Calu3 (cell line): ENCODE results near the gene APEX2. TPM values are rescaled to one million over a fixed set of nuclear protein-coding genes. Genes with fewer than 3 reads are reported as not detected.

Experiments used
- BruUV-seq: library from RNA; stranded (reverse); fragments of 400-500 nt; replicated peaks from 2 replicates; lab custom pipeline; 2021; lab: Mats Ljungman, UMichigan
- CTCF ChIA-PET: fragments of 300-600 bp; sonication (Branson Sonifier 250); formaldehyde crosslinking; loops from one replicate; lab custom pipeline; 2022; ENCODE audit warnings: antibody characterized with exemption; lab: Charles Lee
- DNase-seq: peaks from one replicate; pipeline ENCODE4 v3.0.0; 2022
- H3K27ac Mint-ChIP-seq: one replicate; pipeline ENCODE4 v1.8.0; 2022; ENCODE audit warnings: mixed read lengths; ENCODE audit not compliant: unreplicated experiment
- H3K27me3 Mint-ChIP-seq: one replicate; pipeline ENCODE4 v1.8.0; 2022; ENCODE audit warnings: mixed read lengths; ENCODE audit not compliant: unreplicated experiment
- H3K36me3 Mint-ChIP-seq: one replicate; pipeline ENCODE4 v1.8.0; 2022; ENCODE audit warnings: mild to moderate bottlenecking, moderate library complexity, mixed read lengths; ENCODE audit not compliant: insufficient read depth, unreplicated experiment
- H3K4me1 Mint-ChIP-seq: one replicate; pipeline ENCODE4 v1.8.0; 2022; ENCODE audit warnings: mild to moderate bottlenecking, low read depth, mixed read lengths; ENCODE audit not compliant: unreplicated experiment
- H3K4me3 Mint-ChIP-seq: one replicate; pipeline ENCODE4 v1.8.0; 2022; ENCODE audit warnings: mild to moderate bottlenecking, low read depth, moderate library complexity, mixed read lengths; ENCODE audit not compliant: unreplicated experiment
- H3K9me3 Mint-ChIP-seq: one replicate; pipeline ENCODE4 v1.8.0; 2022; ENCODE audit warnings: low read depth, mixed read lengths; ENCODE audit not compliant: unreplicated experiment
- intact Hi-C: fragments of 100-400 bp; cut with micrococcal nuclease; formaldehyde crosslinking; loops from one replicate; pipeline ENCODE4 v1.10.0; 2022; ENCODE audit not compliant: unreplicated experiment
- total RNA-seq: library from RNA; stranded (reverse); gene quantifications from 2 replicates; pipeline ENCODE4 v1.2.3, GENCODE V29; 2022
- TF ChIP-seq, protein P1 (sequence below): fragments of 200-600 bp; IDR thresholded peaks from one replicate; pipeline ENCODE4 v1.8.0; 2022; ENCODE audit warnings: antibody characterized with exemption; ENCODE audit not compliant: unreplicated experiment

APEX2 gene
- total RNA-seq, 1 experiment from 2014 or later = 32.4 TPM

DNA sequence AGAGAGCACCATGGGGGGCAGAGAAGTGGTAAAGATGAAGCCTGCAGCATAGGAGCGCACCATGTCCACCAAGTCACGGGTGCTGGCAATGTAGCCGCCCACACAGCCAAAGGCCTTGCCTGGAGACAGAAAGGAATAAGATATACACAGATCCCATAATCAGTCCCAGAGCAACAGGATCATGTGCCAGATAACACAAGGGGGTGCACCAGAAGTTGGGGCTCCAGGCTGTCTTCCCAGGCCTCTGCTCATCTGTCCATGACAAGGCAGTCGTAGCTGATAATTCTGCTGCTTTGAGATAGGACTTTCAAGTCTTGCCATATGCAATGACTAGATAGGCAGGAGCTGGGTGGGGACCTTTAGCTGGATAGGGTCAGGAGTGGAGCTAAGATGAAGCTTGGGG is 14.7 kb downstream of the APEX2 start:
- no TSS peak for BruUV-seq
- Mint-ChIP-seq H3K36me3 (no peaks in the 10 kb centered on the region), H3K4me1 (no peaks in the 10 kb centered on the region), H3K4me3 (no peak overlapping the region), H3K9me3 (no peaks in the 10 kb centered on the region), H3K27me3 (no peaks in the 10 kb centered on the region), H3K27ac (no peak overlapping the region)
- CTCF ChIA-PET = no interaction called here
- intact Hi-C loops = no loop called here
- TF ChIP-seq, protein P1, sequence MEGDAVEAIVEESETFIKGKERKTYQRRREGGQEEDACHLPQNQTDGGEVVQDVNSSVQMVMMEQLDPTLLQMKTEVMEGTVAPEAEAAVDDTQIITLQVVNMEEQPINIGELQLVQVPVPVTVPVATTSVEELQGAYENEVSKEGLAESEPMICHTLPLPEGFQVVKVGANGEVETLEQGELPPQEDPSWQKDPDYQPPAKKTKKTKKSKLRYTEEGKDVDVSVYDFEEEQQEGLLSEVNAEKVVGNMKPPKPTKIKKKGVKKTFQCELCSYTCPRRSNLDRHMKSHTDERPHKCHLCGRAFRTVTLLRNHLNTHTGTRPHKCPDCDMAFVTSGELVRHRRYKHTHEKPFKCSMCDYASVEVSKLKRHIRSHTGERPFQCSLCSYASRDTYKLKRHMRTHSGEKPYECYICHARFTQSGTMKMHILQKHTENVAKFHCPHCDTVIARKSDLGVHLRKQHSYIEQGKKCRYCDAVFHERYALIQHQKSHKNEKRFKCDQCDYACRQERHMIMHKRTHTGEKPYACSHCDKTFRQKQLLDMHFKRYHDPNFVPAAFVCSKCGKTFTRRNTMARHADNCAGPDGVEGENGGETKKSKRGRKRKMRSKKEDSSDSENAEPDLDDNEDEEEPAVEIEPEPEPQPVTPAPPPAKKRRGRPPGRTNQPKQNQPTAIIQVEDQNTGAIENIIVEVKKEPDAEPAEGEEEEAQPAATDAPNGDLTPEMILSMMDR = no peak
- no peak for DNase-seq

DNA sequence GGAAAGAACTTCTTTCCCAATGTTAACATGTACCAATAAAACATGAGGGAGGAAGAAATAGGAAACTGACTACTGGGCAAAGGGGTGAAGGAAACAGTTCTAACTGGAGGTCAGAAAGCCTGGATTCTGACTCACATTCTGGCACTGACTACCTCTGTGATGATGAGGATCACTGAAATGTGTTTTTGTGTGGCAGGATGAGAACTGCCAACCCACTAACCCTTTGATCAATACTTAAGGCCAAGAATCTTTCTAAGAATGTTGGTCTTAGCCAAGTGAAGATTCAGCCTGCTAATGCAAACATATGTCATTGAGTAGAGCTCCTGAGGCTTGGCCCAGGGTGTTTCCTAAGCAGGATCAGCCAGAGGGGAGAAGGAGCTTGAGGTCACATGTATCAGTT is 26.0 kb downstream of the APEX2 start:
- no peaks in the 10 kb centered on the region for H3K27me3 Mint-ChIP-seq
- no TSS peak for BruUV-seq

DNA sequence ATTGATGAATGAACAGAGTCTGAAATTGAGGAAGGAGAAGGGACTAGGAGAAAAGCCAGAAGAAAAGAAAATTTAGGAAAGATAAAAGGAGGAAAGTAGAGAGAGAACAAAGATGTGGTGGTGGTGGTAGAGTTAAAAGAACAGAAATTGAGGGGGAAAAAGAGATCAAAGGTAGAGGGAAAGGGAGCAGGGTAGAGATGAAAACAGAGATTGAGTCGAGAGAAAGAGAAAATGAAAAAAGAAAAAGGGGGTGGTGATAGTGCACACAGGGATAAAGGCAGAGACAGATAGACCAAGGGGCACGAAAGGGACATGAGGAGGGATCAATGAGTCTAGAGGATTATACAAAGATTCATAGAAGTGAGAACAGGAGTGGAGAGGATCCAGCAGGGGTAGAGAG is 26.7 kb downstream of the APEX2 start:
- H3K9me3 Mint-ChIP-seq = no peaks in the 10 kb centered on the region
- H3K36me3 Mint-ChIP-seq = no peaks in the 10 kb centered on the region
- H3K4me3 Mint-ChIP-seq = no peak overlapping the region
- CTCF ChIA-PET = no interaction called here
- intact Hi-C loops = no loop called here
- DNase-seq = no peak
- peaks cover 21% of the 10 kb centered on the region for H3K4me1 Mint-ChIP-seq
- BruUV-seq = no TSS peak
- TF ChIP-seq, protein P1 = no peak
- H3K27ac Mint-ChIP-seq = no peak overlapping the region
- no peaks in the 10 kb centered on the region for H3K27me3 Mint-ChIP-seq

More for the DNA sequence above, 26.0 kb downstream of the APEX2 start:
- CTCF ChIA-PET = no interaction called here
- H3K27ac Mint-ChIP-seq = no peak overlapping the region
- H3K36me3 Mint-ChIP-seq = no peaks in the 10 kb centered on the region
- intact Hi-C loops = no loop called here
- H3K9me3 Mint-ChIP-seq = no peaks in the 10 kb centered on the region
- peaks cover 21% of the 10 kb centered on the region for H3K4me1 Mint-ChIP-seq
- TF ChIP-seq, protein P1 = no peak
- no peak for DNase-seq
- H3K4me3 Mint-ChIP-seq = no peak overlapping the region

DNA sequence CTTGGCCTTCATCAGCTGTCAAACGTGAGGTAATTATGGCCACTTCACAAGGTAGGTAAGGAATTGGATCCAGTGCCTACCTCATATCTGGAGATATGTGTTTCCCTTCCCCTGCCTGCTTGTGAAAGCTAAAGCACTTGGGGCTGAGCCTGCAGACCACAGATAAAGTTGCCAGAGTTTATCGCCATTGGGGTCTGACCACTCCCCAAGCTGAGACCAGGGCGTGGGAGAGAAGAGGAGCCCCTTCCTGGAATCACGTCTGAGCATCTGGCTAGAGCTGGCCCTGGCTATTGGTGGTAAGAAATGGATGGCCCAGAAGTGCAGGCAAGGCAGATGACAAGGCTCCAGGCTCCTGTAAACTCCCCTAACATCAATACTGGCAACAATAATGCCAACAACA is 27.9 kb downstream of the APEX2 start:
- BruUV-seq = no TSS peak
- H3K36me3 Mint-ChIP-seq = peaks cover 2% of the 10 kb centered on the region
- no peak overlapping the region for H3K4me3 Mint-ChIP-seq
- no peak for DNase-seq
- no peak overlapping the region for H3K27ac Mint-ChIP-seq
- TF ChIP-seq, protein P1 = no peak
- CTCF ChIA-PET = no interaction called here
- peaks cover 27% of the 10 kb centered on the region for H3K4me1 Mint-ChIP-seq
- no peaks in the 10 kb centered on the region for H3K9me3 Mint-ChIP-seq
- intact Hi-C loops = no loop called here
- H3K27me3 Mint-ChIP-seq = no peaks in the 10 kb centered on the region

DNA sequence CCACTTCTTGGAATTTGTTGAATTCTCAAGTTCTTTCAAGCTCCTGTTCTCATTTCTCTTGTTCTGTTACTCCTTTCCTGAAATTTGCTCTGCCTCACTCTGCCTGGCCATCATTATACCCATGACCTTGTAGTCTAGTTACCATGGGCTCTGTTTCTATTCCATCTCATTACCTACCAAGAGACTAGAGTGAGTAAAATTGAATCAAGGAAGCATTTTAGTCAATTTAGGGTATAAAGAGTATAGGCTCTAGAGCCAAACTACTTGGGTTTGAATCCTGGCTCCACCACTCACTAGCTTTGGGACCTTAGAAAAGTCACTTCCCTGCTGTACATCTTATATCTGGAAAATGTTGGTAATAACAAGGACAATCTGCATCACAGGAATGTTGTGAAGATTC is 28.4 kb downstream of the APEX2 start:
- BruUV-seq = no TSS peak

More for the DNA sequence above, 28.4 kb downstream of the APEX2 start:
- no peaks in the 10 kb centered on the region for H3K27me3 Mint-ChIP-seq
- no peak for DNase-seq
- intact Hi-C loops = no loop called here
- no peak overlapping the region for H3K4me3 Mint-ChIP-seq
- TF ChIP-seq, protein P1 = no peak
- H3K36me3 Mint-ChIP-seq = peaks cover 8% of the 10 kb centered on the region
- H3K9me3 Mint-ChIP-seq = no peaks in the 10 kb centered on the region
- CTCF ChIA-PET = no interaction called here
- H3K4me1 Mint-ChIP-seq = peaks cover 33% of the 10 kb centered on the region
- H3K27ac Mint-ChIP-seq = no peak overlapping the region
